HCT116 (cell line): Measurements from ENCODE around the gene COG8. TPM values are rescaled to one million over a fixed set of nuclear protein-coding genes. Genes with fewer than 3 reads are reported as not detected.

Experiments
- ATAC-seq: fragments of 200-7000 bp; cut with Tn5 transposase; 2 replicates; pipeline ENCODE4 v1.9.1; 2020; ENCODE audit warnings: mild to moderate bottlenecking, moderate library complexity
- BruUV-seq: library from RNA; stranded (reverse); fragments of 400-500 nt; replicated peaks from 2 replicates; lab custom pipeline; 2021; lab: Mats Ljungman, UMichigan
- CTCF ChIA-PET: fragments of 300-600 bp; sonication (Branson Sonifier 250); formaldehyde crosslinking; loops from one replicate; lab custom pipeline; 2021; ENCODE audit warnings: antibody characterized with exemption; lab: Charles Lee
- POLR2A ChIA-PET: fragments of 300-600, 350-600 bp; sonication (Branson Sonifier 250); formaldehyde crosslinking; loops from one replicate; lab custom pipeline; 2021; ENCODE audit warnings: antibody characterized with exemption; lab: Charles Lee
- RAD21 ChIA-PET, 2 experiments: fragments of 300-600 bp; sonication (Branson Sonifier 250); formaldehyde crosslinking; loops; one replicate each; lab custom pipeline; 2023; ENCODE audit warnings: low total read pairs in 2 of 2; ENCODE audit not compliant: uncharacterized antibody in 2 of 2, unreplicated experiment in 2 of 2, low non-redundant PET in 1 of 2; lab: Charles Lee
- DNase-seq: peaks from one replicate; pipeline ENCODE4 v3.0.0-alpha.2; 2010; ENCODE audit warnings: low read depth, low spot score
- H2AFZ ChIP-seq: fragments of 200-600 bp; shearing (Covaris generic), sonication (generic); 2 replicates; pipeline ENCODE4 v1.6.1; 2017; ENCODE audit warnings: low read depth, mixed run types, mixed read lengths, antibody characterized with exemption, low read length; ENCODE audit not compliant: poor library complexity, severe bottlenecking
- H3K27ac ChIP-seq: 2 replicates; pipeline ENCODE4 v1.5.1; 2012; ENCODE audit warnings: low read depth, low read length
- H3K27me3 ChIP-seq: fragments of 200-600 bp; sonication (generic); 2 replicates; pipeline ENCODE4 v1.6.1; 2016; ENCODE audit warnings: mixed run types, low read length, mixed read lengths; ENCODE audit not compliant: insufficient read depth
- H3K36me3 ChIP-seq, 2 experiments: fragments of 200-500 bp in 1 of 2; fragments of 200-600 bp in 1 of 2; sonication (Bioruptor generic) in 1 of 2; sonication (generic) in 1 of 2; 2 replicates each; pipeline versions ENCODE4 v1.5.1 to v1.6.1; 2014 to 2016; ENCODE audit warnings: low read length in 2 of 2, inconsistent platforms in 1 of 2, mixed read lengths in 1 of 2, mixed run types in 1 of 2; ENCODE audit not compliant: insufficient read depth in 2 of 2, control insufficient read depth in 1 of 2
- H3K4me1 ChIP-seq, 2 experiments: fragments of 200-600 bp in 1 of 2; sonication (generic) in 1 of 2; 2 replicates each; pipeline versions ENCODE4 v1.5.1 to v1.6.1; 2012 to 2017; ENCODE audit warnings: low read length in 2 of 2, inconsistent platforms in 1 of 2, mild to moderate bottlenecking in 1 of 2, mixed read lengths in 1 of 2, mixed run types in 1 of 2, moderate library complexity in 1 of 2; ENCODE audit not compliant: insufficient read depth in 2 of 2, control insufficient read depth in 1 of 2
- H3K4me2 ChIP-seq: fragments of 200-600 bp; sonication (generic); 2 replicates; pipeline ENCODE4 v1.6.1; 2017; ENCODE audit warnings: mixed run types, low read length, mixed read lengths
- H3K4me3 ChIP-seq, 2 experiments: fragments of 200-600 bp in 1 of 2; sonication (generic) in 1 of 2; replicated peaks in 1 of 2; 2 replicates each; pipeline ENCODE4 v1.5.1; 2011 to 2016; ENCODE audit warnings: low read length in 2 of 2, control low read depth in 1 of 2, low read depth in 1 of 2, mild to moderate bottlenecking in 1 of 2, mixed read lengths in 1 of 2, mixed run types in 1 of 2
- H3K79me2 ChIP-seq: fragments of 200-600 bp; sonication (generic); 2 replicates; pipeline ENCODE4 v1.6.1; 2017; ENCODE audit warnings: mild to moderate bottlenecking, mixed run types, low read length, moderate library complexity, mixed read lengths; ENCODE audit not compliant: insufficient read depth
- H3K9ac ChIP-seq: fragments of 200-600 bp; sonication (generic); 2 replicates; pipeline ENCODE4 v1.6.1; 2016; ENCODE audit warnings: low read length, mixed read lengths
- H3K9me2 ChIP-seq: fragments of 200-600 bp; sonication (generic), shearing (Covaris generic); 2 replicates; pipeline ENCODE4 v1.6.1; 2017; ENCODE audit warnings: mixed run types, mild to moderate bottlenecking, moderate library complexity; ENCODE audit not compliant: insufficient read depth
- H3K9me3 ChIP-seq, 2 experiments: fragments of 200-500 bp in 1 of 2; fragments of 200-600 bp in 1 of 2; sonication (Bioruptor generic) in 1 of 2; sonication (generic) in 1 of 2; 2 replicates each; pipeline ENCODE4 v1.6.1; 2014 to 2017; ENCODE audit warnings: low read length in 2 of 2, mixed read lengths in 2 of 2, inconsistent platforms in 1 of 2, low read depth in 1 of 2, mild to moderate bottlenecking in 1 of 2, mixed run types in 1 of 2, moderate library complexity in 1 of 2; ENCODE audit not compliant: control insufficient read depth in 1 of 2, insufficient read depth in 1 of 2
- H4K20me1 ChIP-seq: fragments of 200-600 bp; sonication (generic), shearing (Covaris generic); 2 replicates; pipeline ENCODE4 v1.6.1; 2017; ENCODE audit warnings: mixed run types, mild to moderate bottlenecking, moderate library complexity; ENCODE audit not compliant: insufficient read depth
- CBX3 ChIP-seq: IDR thresholded peaks from 2 replicates; pipeline ENCODE4 v1.6.1; 2012; ENCODE audit warnings: low read depth
- CEBPB ChIP-seq: IDR thresholded peaks from 2 replicates; pipeline ENCODE4 v1.6.1; 2012; ENCODE audit warnings: low read depth
- EGR1 ChIP-seq: IDR thresholded peaks from 2 replicates; pipeline ENCODE4 v1.6.1; 2012; ENCODE audit warnings: low read depth
- ELF1 ChIP-seq: IDR thresholded peaks from 2 replicates; pipeline ENCODE4 v1.6.1; 2012; ENCODE audit warnings: low read depth, borderline replicate concordance
- EZH2 ChIP-seq: fragments of 200-600 bp; sonication (generic); IDR thresholded peaks from 2 replicates; pipeline ENCODE4 v1.6.1; 2017; ENCODE audit warnings: antibody characterized with exemption, mixed run types
- EZH2phosphoT487 ChIP-seq: fragments of 200-600 bp; IDR thresholded peaks from 2 replicates; pipeline ENCODE4 v1.6.1; 2018; ENCODE audit warnings: antibody characterized with exemption, borderline replicate concordance
- FOSL1 ChIP-seq: IDR thresholded peaks from 2 replicates; pipeline ENCODE4 v1.6.1; 2012; ENCODE audit warnings: low read depth
- JUND ChIP-seq: IDR thresholded peaks from 2 replicates; pipeline ENCODE4 v1.6.1; 2012
- POLR2AphosphoS5 ChIP-seq: IDR thresholded peaks from 2 replicates; pipeline ENCODE4 v1.6.1; 2011; ENCODE audit warnings: mild to moderate bottlenecking, low read depth, low read length, moderate library complexity
- RAD21 ChIP-seq: IDR thresholded peaks from 2 replicates; pipeline ENCODE4 v1.6.1; 2012; ENCODE audit warnings: low read depth, mild to moderate bottlenecking
- REST ChIP-seq: IDR thresholded peaks from 2 replicates; pipeline ENCODE4 v1.6.1; 2012; ENCODE audit warnings: low read depth
- SIN3A ChIP-seq: IDR thresholded peaks from 2 replicates; pipeline ENCODE4 v1.6.1; 2012; ENCODE audit warnings: low read depth
- SP1 ChIP-seq: IDR thresholded peaks from 2 replicates; pipeline ENCODE4 v1.6.1; 2012; ENCODE audit warnings: low read depth
- YY1 ChIP-seq: IDR thresholded peaks from 2 replicates; pipeline ENCODE4 v1.6.1; 2011; ENCODE audit warnings: low read length, low read depth, moderate library complexity, mild to moderate bottlenecking; ENCODE audit not compliant: insufficient replicate concordance; ENCODE audit errors: extremely low read depth
- ZBTB33 ChIP-seq: IDR thresholded peaks from 2 replicates; pipeline ENCODE4 v1.6.1; 2011; ENCODE audit warnings: mild to moderate bottlenecking, low read length, moderate library complexity; ENCODE audit not compliant: insufficient replicate concordance; ENCODE audit errors: extremely low read depth
- ZNF274 ChIP-seq: fragments of 200-500 bp; sonication (Bioruptor generic); IDR thresholded peaks from 2 replicates; pipeline ENCODE4 v1.6.1; 2014; ENCODE audit warnings: mild to moderate bottlenecking, low read depth, low read length, inconsistent platforms
- intact Hi-C: fragments of 100-400 bp; cut with micrococcal nuclease; formaldehyde crosslinking; loops from 2 replicates; pipeline ENCODE4 v1.10.0; 2022
- total RNA-seq: library from RNA; stranded (reverse); gene quantifications from one replicate; pipeline ENCODE4 v1.2.1, GENCODE V29; 2021; ENCODE audit not compliant: unreplicated experiment
- TF ChIP-seq, protein P1 (sequence below), 3 experiments: fragments of 200-600 bp in 1 of 3; sonication (generic) in 1 of 3; IDR thresholded peaks in 2 of 3; conservative IDR thresholded peaks in 1 of 3; 2 replicates each; pipeline ENCODE4 v1.5.1; 2012 to 2017; ENCODE audit warnings: low read depth in 2 of 3, low read length in 2 of 3, antibody characterized with exemption in 1 of 3, borderline replicate concordance in 1 of 3, control low read depth in 1 of 3, mild to moderate bottlenecking in 1 of 3, mixed read lengths in 1 of 3, mixed run types in 1 of 3, moderate library complexity in 1 of 3; ENCODE audit not compliant: insufficient read depth in 1 of 3
- TF ChIP-seq, protein P2 (sequence below): IDR thresholded peaks from 2 replicates; pipeline ENCODE4 v1.6.1; 2012
- TF ChIP-seq, protein P3 (sequence below): IDR thresholded peaks from 2 replicates; pipeline ENCODE4 v1.6.1; 2012

COG8 gene
- total RNA-seq, 1 experiment from 2014 or later: 50.3 TPM

GRCh38 chr16:69319826-69320739, 19.3 kb downstream of the COG8 start:
- intact Hi-C loops: no loop called here
- no peak for DNase-seq
- H3K4me1 ChIP-seq: no peaks in the 10 kb centered on the region
- no peak overlapping the region for H3K9ac ChIP-seq
- H3K79me2 ChIP-seq: peaks cover 72% of the 10 kb centered on the region
- H3K9me2 ChIP-seq: no peaks in the 10 kb centered on the region
- POLR2A ChIA-PET: no interaction called here
- H3K36me3 ChIP-seq: peaks cover 46 to 69% of the 10 kb centered on the region in 2 experiments; a peak in 3 of 4 replicates
- TF ChIP-seq YY1 (no peak), ZBTB33 (no peak), EGR1 (no peak), ZNF274 (no peak), CBX3 (no peak), REST (no peak), SIN3A (no peak), EZH2phosphoT487 (no peak), CEBPB (no peak), RAD21 (no peak), SP1 (no peak), POLR2AphosphoS5 (no peak), EZH2 (no peak), FOSL1 (no peak), ELF1 (no peak), JUND (no peak)
- TF ChIP-seq, protein P1, sequence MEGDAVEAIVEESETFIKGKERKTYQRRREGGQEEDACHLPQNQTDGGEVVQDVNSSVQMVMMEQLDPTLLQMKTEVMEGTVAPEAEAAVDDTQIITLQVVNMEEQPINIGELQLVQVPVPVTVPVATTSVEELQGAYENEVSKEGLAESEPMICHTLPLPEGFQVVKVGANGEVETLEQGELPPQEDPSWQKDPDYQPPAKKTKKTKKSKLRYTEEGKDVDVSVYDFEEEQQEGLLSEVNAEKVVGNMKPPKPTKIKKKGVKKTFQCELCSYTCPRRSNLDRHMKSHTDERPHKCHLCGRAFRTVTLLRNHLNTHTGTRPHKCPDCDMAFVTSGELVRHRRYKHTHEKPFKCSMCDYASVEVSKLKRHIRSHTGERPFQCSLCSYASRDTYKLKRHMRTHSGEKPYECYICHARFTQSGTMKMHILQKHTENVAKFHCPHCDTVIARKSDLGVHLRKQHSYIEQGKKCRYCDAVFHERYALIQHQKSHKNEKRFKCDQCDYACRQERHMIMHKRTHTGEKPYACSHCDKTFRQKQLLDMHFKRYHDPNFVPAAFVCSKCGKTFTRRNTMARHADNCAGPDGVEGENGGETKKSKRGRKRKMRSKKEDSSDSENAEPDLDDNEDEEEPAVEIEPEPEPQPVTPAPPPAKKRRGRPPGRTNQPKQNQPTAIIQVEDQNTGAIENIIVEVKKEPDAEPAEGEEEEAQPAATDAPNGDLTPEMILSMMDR (IDR thresholded peaks at IDR 0.05 in 2 of 3, conservative IDR thresholded peaks at IDR 0.05 in 1 of 3; ENCODE audit: borderline replicate concordance in 1 of 3, insufficient read depth in 1 of 3, low read depth in 2 of 3, low read length in 2 of 3): no peak
- TF ChIP-seq, protein P2, sequence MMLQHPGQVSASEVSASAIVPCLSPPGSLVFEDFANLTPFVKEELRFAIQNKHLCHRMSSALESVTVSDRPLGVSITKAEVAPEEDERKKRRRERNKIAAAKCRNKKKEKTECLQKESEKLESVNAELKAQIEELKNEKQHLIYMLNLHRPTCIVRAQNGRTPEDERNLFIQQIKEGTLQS: no peak
- TF ChIP-seq, protein P3, sequence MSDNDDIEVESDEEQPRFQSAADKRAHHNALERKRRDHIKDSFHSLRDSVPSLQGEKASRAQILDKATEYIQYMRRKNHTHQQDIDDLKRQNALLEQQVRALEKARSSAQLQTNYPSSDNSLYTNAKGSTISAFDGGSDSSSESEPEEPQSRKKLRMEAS: no peak
- no peaks in the 10 kb centered on the region for H4K20me1 ChIP-seq
- no peak overlapping the region for H2AFZ ChIP-seq
- no peak overlapping the region for H3K4me2 ChIP-seq
- ATAC-seq: no peak
- CTCF ChIA-PET: no interaction called here
- H3K27ac ChIP-seq: no peak overlapping the region
- no peaks in the 10 kb centered on the region for H3K27me3 ChIP-seq
- no peaks in the 10 kb centered on the region for H3K9me3 ChIP-seq
- RAD21 ChIA-PET: no interaction called here
- no TSS peak for BruUV-seq
- H3K4me3 ChIP-seq: no peak overlapping the region
